Measurements from ENCODE around the gene RIT2. TPM values are rescaled to one million over a fixed set of nuclear protein-coding genes. Genes with fewer than 3 reads are reported as not detected.

RIT2 gene
- total RNA-seq, 1 experiment from 2014 or later, result 1.5 TPM

GRCh38 chr18:42743373-42744138 lies 371.9 kb downstream of the RIT2 start (continued):
- TF ChIP-seq NFYB (CRISPR knock-in tag; conservative IDR thresholded peaks at IDR 0.05; ENCODE audit: low read depth), result no peak
- no peak for TF ChIP-seq STAT6 (CRISPR knock-in tag; conservative IDR thresholded peaks at IDR 0.05; ENCODE audit: low read depth)
- TF ChIP-seq IRF1 (CRISPR knock-in tag; IDR thresholded peaks at IDR 0.05), result 0 out of 2 replicates have a peak, but pooled peaks have one; percentile 55
- TF ChIP-seq MAX (CRISPR knock-in tag; IDR thresholded peaks at IDR 0.05), result no peak
- no peak for TF ChIP-seq ZNF396 (CRISPR knock-in tag; IDR thresholded peaks at IDR 0.05; ENCODE audit: borderline replicate concordance)
- TF ChIP-seq OVOL2 (CRISPR knock-in tag; IDR thresholded peaks at IDR 0.05; ENCODE audit: borderline replicate concordance), result no peak
- no peak for TF ChIP-seq NFATC4 (CRISPR knock-in tag; IDR thresholded peaks at IDR 0.05)
- no peak for TF ChIP-seq ZNF423 (CRISPR knock-in tag; IDR thresholded peaks at IDR 0.05)
- TF ChIP-seq EMX1 (CRISPR knock-in tag; IDR thresholded peaks at IDR 0.05), result no peak
- no peak for TF ChIP-seq USF1 (CRISPR knock-in tag; IDR thresholded peaks at IDR 0.05)
- TF ChIP-seq CTCF (IDR thresholded peaks at IDR 0.05), result no peak
- no peak for TF ChIP-seq E2F4 (CRISPR knock-in tag; IDR thresholded peaks at IDR 0.05; ENCODE audit: borderline replicate concordance, low read depth)
- TF ChIP-seq GRHL2 (CRISPR knock-in tag; IDR thresholded peaks at IDR 0.05; ENCODE audit: insufficient replicate concordance, severe bottlenecking), result no peak
- no peak for TF ChIP-seq ESRRA (CRISPR knock-in tag; IDR thresholded peaks at IDR 0.05; ENCODE audit: borderline replicate concordance)
- TF ChIP-seq RORB (CRISPR knock-in tag; IDR thresholded peaks at IDR 0.05), result no peak
- TF ChIP-seq ZNF317 (CRISPR knock-in tag; IDR thresholded peaks at IDR 0.05; ENCODE audit: borderline replicate concordance, low read depth), result no peak
- TF ChIP-seq TCF7 (CRISPR knock-in tag; IDR thresholded peaks at IDR 0.05; ENCODE audit: low read depth), result no peak
- TF ChIP-seq NFE2L1 (CRISPR knock-in tag; IDR thresholded peaks at IDR 0.05), result no peak
- 0 out of 2 replicates have a peak, but pooled peaks have one; percentile 45 for TF ChIP-seq MYBL2 (CRISPR knock-in tag; IDR thresholded peaks at IDR 0.05)
- no peak for TF ChIP-seq E2F5 (CRISPR knock-in tag; IDR thresholded peaks at IDR 0.05)
- no peak for TF ChIP-seq ZNF671 (CRISPR knock-in tag; IDR thresholded peaks at IDR 0.05)
- no peak for TF ChIP-seq ATF6 (CRISPR knock-in tag; IDR thresholded peaks at IDR 0.05)
- no peak for TF ChIP-seq TP53 (CRISPR knock-in tag; IDR thresholded peaks at IDR 0.05)
- no peak for TF ChIP-seq GABPB1 (CRISPR knock-in tag; IDR thresholded peaks at IDR 0.05)
- TF ChIP-seq TEAD1 (CRISPR knock-in tag; IDR thresholded peaks at IDR 0.05), result peak; percentile 96
- TF ChIP-seq ETV6 (CRISPR knock-in tag; IDR thresholded peaks at IDR 0.05), result no peak
- no peak for TF ChIP-seq CREB1 (CRISPR knock-in tag; IDR thresholded peaks at IDR 0.05)
- TF ChIP-seq HMGA2 (CRISPR knock-in tag; IDR thresholded peaks at IDR 0.05), result no peak
- 0 out of 2 replicates have a peak, but pooled peaks have one; percentile 54 for TF ChIP-seq TEAD4 (CRISPR knock-in tag; IDR thresholded peaks at IDR 0.05)
- no peak for TF ChIP-seq ELF4 (CRISPR knock-in tag; IDR thresholded peaks at IDR 0.05; ENCODE audit: low read depth)

All from WTC11 (cell line).